GM23338 (cell line): ENCODE results near the gene NME3. TPM values are rescaled to one million over a fixed set of nuclear protein-coding genes. Genes with fewer than 3 reads are reported as not detected.

Experiments
- ATAC-seq: fragments of 200-7000 bp; cut with Tn5 transposase; 3 replicates; pipeline ENCODE4 v1.9.1; 2020
- DNase-seq: peaks from one replicate; pipeline ENCODE4 v3.0.0-alpha.2; 2015; ENCODE audit warnings: low spot score
- H2AFZ ChIP-seq: fragments of 200-600 bp; sonication (generic); 2 replicates; pipeline ENCODE4 v1.8.0; 2016; ENCODE audit warnings: antibody characterized with exemption, mild to moderate bottlenecking, moderate library complexity
- H3F3A ChIP-seq: fragments of 200-600 bp; sonication (generic); replicated peaks from 2 replicates; pipeline ENCODE4 v1.8.0; 2017; ENCODE audit warnings: antibody characterized with exemption, mixed run types, low read depth
- H3K27ac ChIP-seq: fragments of 200-600 bp; sonication (generic); 2 replicates; pipeline ENCODE4 v1.6.1; 2016; ENCODE audit warnings: low read depth
- H3K27me3 ChIP-seq: fragments of 200-600 bp; sonication (generic); 2 replicates; pipeline ENCODE4 v1.8.0; 2016; ENCODE audit warnings: mild to moderate bottlenecking, mixed run types, moderate library complexity; ENCODE audit not compliant: insufficient read depth
- H3K36me3 ChIP-seq: fragments of 200-600 bp; sonication (generic); 2 replicates; pipeline ENCODE4 v1.8.0; 2016; ENCODE audit warnings: mild to moderate bottlenecking; ENCODE audit not compliant: insufficient read depth
- H3K4me1 ChIP-seq: fragments of 200-600 bp; sonication (generic); 2 replicates; pipeline ENCODE4 v1.8.0; 2016; ENCODE audit warnings: mild to moderate bottlenecking, moderate library complexity; ENCODE audit not compliant: insufficient read depth
- H3K4me2 ChIP-seq: fragments of 200-600 bp; sonication (generic); 2 replicates; pipeline ENCODE4 v1.7.1; 2017; ENCODE audit warnings: mixed run types
- H3K4me3 ChIP-seq: fragments of 200-600 bp; sonication (generic); 2 replicates; pipeline ENCODE4 v1.6.1; 2016; ENCODE audit warnings: mixed run types
- H3K79me2 ChIP-seq: fragments of 200-600 bp; sonication (generic); replicated peaks from 2 replicates; pipeline ENCODE4 v1.8.0; 2017; ENCODE audit warnings: mild to moderate bottlenecking; ENCODE audit not compliant: insufficient read depth
- H3K9me2 ChIP-seq: fragments of 200-600 bp; sonication (generic); 2 replicates; pipeline ENCODE4 v1.8.0; 2017; ENCODE audit not compliant: insufficient read depth
- H4K20me1 ChIP-seq: fragments of 200-600 bp; sonication (generic); replicated peaks from 2 replicates; pipeline ENCODE4 v1.8.0; 2017; ENCODE audit warnings: mild to moderate bottlenecking; ENCODE audit not compliant: insufficient read depth
- H3K27ac Mint-ChIP-seq: 2 replicates; pipeline ENCODE4 v1.8.0; 2020; ENCODE audit warnings: inconsistent platforms, mild to moderate bottlenecking, moderate library complexity, mixed read lengths
- H3K27me3 Mint-ChIP-seq: 3 replicates; pipeline ENCODE4 v1.8.0; 2022; ENCODE audit warnings: low read depth, mild to moderate bottlenecking, moderate library complexity, mixed read lengths, inconsistent platforms; ENCODE audit not compliant: insufficient read depth, poor library complexity
- H3K36me3 Mint-ChIP-seq: 3 replicates; pipeline ENCODE4 v1.8.0; 2021; ENCODE audit warnings: low read depth, mild to moderate bottlenecking, inconsistent platforms, moderate library complexity, mixed read lengths
- H3K4me1 Mint-ChIP-seq: 3 replicates; pipeline ENCODE4 v1.8.0; 2020; ENCODE audit warnings: mild to moderate bottlenecking, inconsistent platforms, mixed read lengths
- H3K4me3 Mint-ChIP-seq: 3 replicates; pipeline ENCODE4 v1.8.0; 2021; ENCODE audit warnings: moderate library complexity, mild to moderate bottlenecking, inconsistent platforms, mixed read lengths
- H3K9me3 Mint-ChIP-seq: 3 replicates; pipeline ENCODE4 v1.8.0; 2020; ENCODE audit warnings: moderate library complexity, mild to moderate bottlenecking, inconsistent platforms, mixed read lengths
- CREB1 ChIP-seq: fragments of 250-450 bp; sonication (Bioruptor Pico); IDR thresholded peaks from 2 replicates; pipeline ENCODE4 v1.5.0; 2020; ENCODE audit warnings: low read depth, mild to moderate bottlenecking, moderate library complexity
- EZH2 ChIP-seq: fragments of 200-600 bp; sonication (generic); IDR thresholded peaks from one replicate; pipeline ENCODE4 v1.8.0; 2017; ENCODE audit warnings: antibody characterized with exemption, mild to moderate bottlenecking, low read depth; ENCODE audit not compliant: unreplicated experiment
- NANOG ChIP-seq: IDR thresholded peaks from 2 replicates; pipeline ENCODE4 v1.6.1; 2016; ENCODE audit warnings: antibody characterized with exemption, borderline replicate concordance
- STAT1 ChIP-seq: IDR thresholded peaks from one replicate; pipeline ENCODE4 v1.6.1; 2016; ENCODE audit warnings: antibody characterized with exemption; ENCODE audit not compliant: unreplicated experiment
- ZNF114 ChIP-seq: fragments of 250-450 bp; sonication (Bioruptor Pico); IDR thresholded peaks from 2 replicates; pipeline ENCODE4 v1.5.0; 2020; ENCODE audit warnings: mild to moderate bottlenecking, moderate library complexity
- ZNF331 ChIP-seq: fragments of 250-450 bp; sonication (Bioruptor Pico); IDR thresholded peaks from 2 replicates; pipeline ENCODE4 v1.5.0; 2020; ENCODE audit warnings: low read depth, mild to moderate bottlenecking, moderate library complexity
- polyA plus RNA-seq: library from polyadenylated mRNA; unstranded; fragments of >200 nt; fragmentation: Nextera tagmentation; extraction: Ambion mirVana; gene quantifications from 2 replicates; pipeline ENCODE4 v1.2.1, GENCODE V29; 2016
- total RNA-seq: library from RNA; depleted of rRNA; stranded (reverse); fragments of >200 nt; shearing (Covaris generic); gene quantifications from 2 replicates; pipeline ENCODE4 v1.2.3, GENCODE V29; 2014
- TF ChIP-seq, protein P1 (sequence below): IDR thresholded peaks from one replicate; pipeline ENCODE4 v1.6.1; 2018; ENCODE audit warnings: antibody characterized with exemption; ENCODE audit not compliant: unreplicated experiment
- TF ChIP-seq, protein P2 (sequence below): fragments of 250-450 bp; sonication (Bioruptor Pico); IDR thresholded peaks from 2 replicates; pipeline ENCODE4 v1.5.0; 2020; ENCODE audit warnings: mild to moderate bottlenecking, moderate library complexity
- TF ChIP-seq, protein P3 (sequence below), 2 experiments: fragments of 200-600 bp in 1 of 2; sonication (generic) in 1 of 2; conservative IDR thresholded peaks; 2 replicates each; pipeline versions ENCODE4 v1.5.1 to v1.6.1; 2016 to 2017; ENCODE audit warnings: antibody characterized with exemption in 2 of 2, low read depth in 2 of 2, mild to moderate bottlenecking in 2 of 2, moderate library complexity in 1 of 2

Gene NME3
- total and polyA plus RNA-seq, 2 experiments from 2014 or later, result 95.3 to 130 TPM

DNA sequence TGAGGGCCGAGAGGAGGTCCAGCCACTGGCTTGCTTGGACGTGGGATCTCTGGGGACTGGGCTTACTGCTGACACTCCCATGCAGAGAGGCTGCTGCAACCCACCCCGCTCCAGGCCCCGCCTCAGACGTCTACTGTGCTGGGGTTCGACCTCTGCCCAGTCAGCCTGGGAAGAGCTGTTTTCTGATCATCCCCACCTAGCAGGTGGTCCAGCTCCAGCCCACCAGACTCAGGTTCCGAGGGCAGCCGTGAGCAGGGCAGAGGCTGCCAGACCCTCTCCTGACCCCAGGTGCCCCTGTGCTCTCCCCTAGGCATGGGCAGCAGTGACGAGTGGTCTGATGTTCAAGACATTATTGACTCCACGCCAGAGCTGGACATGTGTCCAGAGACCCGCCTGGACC lies 23.4 kb downstream of the NME3 start:
- Histone ChIP-seq H3K4me2 (no peak overlapping the region), H3K9me2 (no peaks in the 10 kb centered on the region), H3K4me3 (no peak overlapping the region), H2AFZ (no peak overlapping the region), H4K20me1 (no peaks in the 10 kb centered on the region), H3K27me3 (no peaks in the 10 kb centered on the region), H3F3A (no peaks in the 10 kb centered on the region), H3K27ac (no peak overlapping the region), H3K4me1 (no peaks in the 10 kb centered on the region), H3K36me3 (no peaks in the 10 kb centered on the region; the same call in 1 of the 2 replicates), H3K79me2 (no peaks in the 10 kb centered on the region)
- Mint-ChIP-seq H3K27me3 (peaks cover 12% of the 10 kb centered on the region), H3K4me3 (no peak overlapping the region), H3K4me1 (no peaks in the 10 kb centered on the region), H3K27ac (no peak overlapping the region), H3K9me3 (no peaks in the 10 kb centered on the region), H3K36me3 (peaks cover 26% of the 10 kb centered on the region)
- TF ChIP-seq ZNF114, result no peak
- no peak for TF ChIP-seq CREB1 (CRISPR knock-in tag)
- TF ChIP-seq STAT1, result no peak
- no peak for TF ChIP-seq EZH2
- TF ChIP-seq, protein P1, sequence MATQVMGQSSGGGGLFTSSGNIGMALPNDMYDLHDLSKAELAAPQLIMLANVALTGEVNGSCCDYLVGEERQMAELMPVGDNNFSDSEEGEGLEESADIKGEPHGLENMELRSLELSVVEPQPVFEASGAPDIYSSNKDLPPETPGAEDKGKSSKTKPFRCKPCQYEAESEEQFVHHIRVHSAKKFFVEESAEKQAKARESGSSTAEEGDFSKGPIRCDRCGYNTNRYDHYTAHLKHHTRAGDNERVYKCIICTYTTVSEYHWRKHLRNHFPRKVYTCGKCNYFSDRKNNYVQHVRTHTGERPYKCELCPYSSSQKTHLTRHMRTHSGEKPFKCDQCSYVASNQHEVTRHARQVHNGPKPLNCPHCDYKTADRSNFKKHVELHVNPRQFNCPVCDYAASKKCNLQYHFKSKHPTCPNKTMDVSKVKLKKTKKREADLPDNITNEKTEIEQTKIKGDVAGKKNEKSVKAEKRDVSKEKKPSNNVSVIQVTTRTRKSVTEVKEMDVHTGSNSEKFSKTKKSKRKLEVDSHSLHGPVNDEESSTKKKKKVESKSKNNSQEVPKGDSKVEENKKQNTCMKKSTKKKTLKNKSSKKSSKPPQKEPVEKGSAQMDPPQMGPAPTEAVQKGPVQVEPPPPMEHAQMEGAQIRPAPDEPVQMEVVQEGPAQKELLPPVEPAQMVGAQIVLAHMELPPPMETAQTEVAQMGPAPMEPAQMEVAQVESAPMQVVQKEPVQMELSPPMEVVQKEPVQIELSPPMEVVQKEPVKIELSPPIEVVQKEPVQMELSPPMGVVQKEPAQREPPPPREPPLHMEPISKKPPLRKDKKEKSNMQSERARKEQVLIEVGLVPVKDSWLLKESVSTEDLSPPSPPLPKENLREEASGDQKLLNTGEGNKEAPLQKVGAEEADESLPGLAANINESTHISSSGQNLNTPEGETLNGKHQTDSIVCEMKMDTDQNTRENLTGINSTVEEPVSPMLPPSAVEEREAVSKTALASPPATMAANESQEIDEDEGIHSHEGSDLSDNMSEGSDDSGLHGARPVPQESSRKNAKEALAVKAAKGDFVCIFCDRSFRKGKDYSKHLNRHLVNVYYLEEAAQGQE, result no peak
- TF ChIP-seq, protein P2, sequence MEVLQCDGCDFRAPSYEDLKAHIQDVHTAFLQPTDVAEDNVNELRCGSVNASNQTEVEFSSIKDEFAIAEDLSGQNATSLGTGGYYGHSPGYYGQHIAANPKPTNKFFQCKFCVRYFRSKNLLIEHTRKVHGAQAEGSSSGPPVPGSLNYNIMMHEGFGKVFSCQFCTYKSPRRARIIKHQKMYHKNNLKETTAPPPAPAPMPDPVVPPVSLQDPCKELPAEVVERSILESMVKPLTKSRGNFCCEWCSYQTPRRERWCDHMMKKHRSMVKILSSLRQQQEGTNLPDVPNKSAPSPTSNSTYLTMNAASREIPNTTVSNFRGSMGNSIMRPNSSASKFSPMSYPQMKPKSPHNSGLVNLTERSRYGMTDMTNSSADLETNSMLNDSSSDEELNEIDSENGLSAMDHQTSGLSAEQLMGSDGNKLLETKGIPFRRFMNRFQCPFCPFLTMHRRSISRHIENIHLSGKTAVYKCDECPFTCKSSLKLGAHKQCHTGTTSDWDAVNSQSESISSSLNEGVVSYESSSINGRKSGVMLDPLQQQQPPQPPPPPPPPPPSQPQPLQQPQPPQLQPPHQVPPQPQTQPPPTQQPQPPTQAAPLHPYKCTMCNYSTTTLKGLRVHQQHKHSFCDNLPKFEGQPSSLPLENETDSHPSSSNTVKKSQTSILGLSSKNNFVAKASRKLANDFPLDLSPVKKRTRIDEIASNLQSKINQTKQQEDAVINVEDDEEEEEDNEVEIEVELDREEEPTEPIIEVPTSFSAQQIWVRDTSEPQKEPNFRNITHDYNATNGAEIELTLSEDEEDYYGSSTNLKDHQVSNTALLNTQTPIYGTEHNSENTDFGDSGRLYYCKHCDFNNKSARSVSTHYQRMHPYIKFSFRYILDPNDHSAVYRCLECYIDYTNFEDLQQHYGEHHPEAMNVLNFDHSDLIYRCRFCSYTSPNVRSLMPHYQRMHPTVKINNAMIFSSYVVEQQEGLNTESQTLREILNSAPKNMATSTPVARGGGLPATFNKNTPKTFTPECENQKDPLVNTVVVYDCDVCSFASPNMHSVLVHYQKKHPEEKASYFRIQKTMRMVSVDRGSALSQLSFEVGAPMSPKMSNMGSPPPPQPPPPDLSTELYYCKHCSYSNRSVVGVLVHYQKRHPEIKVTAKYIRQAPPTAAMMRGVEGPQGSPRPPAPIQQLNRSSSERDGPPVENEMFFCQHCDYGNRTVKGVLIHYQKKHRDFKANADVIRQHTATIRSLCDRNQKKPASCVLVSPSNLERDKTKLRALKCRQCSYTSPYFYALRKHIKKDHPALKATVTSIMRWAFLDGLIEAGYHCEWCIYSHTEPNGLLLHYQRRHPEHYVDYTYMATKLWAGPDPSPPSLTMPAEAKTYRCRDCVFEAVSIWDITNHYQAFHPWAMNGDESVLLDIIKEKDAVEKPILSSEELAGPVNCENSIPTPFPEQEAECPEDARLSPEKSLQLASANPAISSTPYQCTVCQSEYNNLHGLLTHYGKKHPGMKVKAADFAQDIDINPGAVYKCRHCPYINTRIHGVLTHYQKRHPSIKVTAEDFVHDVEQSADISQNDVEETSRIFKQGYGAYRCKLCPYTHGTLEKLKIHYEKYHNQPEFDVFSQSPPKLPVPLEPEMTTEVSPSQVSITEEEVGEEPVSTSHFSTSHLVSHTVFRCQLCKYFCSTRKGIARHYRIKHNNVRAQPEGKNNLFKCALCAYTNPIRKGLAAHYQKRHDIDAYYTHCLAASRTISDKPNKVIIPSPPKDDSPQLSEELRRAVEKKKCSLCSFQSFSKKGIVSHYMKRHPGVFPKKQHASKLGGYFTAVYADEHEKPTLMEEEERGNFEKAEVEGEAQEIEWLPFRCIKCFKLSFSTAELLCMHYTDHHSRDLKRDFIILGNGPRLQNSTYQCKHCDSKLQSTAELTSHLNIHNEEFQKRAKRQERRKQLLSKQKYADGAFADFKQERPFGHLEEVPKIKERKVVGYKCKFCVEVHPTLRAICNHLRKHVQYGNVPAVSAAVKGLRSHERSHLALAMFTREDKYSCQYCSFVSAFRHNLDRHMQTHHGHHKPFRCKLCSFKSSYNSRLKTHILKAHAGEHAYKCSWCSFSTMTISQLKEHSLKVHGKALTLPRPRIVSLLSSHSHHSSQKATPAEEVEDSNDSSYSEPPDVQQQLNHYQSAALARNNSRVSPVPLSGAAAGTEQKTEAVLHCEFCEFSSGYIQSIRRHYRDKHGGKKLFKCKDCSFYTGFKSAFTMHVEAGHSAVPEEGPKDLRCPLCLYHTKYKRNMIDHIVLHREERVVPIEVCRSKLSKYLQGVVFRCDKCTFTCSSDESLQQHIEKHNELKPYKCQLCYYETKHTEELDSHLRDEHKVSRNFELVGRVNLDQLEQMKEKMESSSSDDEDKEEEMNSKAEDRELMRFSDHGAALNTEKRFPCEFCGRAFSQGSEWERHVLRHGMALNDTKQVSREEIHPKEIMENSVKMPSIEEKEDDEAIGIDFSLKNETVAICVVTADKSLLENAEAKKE (CRISPR knock-in tag), result no peak
- TF ChIP-seq NANOG, result no peak
- TF ChIP-seq ZNF331, result no peak
- TF ChIP-seq, protein P3, sequence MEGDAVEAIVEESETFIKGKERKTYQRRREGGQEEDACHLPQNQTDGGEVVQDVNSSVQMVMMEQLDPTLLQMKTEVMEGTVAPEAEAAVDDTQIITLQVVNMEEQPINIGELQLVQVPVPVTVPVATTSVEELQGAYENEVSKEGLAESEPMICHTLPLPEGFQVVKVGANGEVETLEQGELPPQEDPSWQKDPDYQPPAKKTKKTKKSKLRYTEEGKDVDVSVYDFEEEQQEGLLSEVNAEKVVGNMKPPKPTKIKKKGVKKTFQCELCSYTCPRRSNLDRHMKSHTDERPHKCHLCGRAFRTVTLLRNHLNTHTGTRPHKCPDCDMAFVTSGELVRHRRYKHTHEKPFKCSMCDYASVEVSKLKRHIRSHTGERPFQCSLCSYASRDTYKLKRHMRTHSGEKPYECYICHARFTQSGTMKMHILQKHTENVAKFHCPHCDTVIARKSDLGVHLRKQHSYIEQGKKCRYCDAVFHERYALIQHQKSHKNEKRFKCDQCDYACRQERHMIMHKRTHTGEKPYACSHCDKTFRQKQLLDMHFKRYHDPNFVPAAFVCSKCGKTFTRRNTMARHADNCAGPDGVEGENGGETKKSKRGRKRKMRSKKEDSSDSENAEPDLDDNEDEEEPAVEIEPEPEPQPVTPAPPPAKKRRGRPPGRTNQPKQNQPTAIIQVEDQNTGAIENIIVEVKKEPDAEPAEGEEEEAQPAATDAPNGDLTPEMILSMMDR (conservative IDR thresholded peaks at IDR 0.05; ENCODE audit: low read depth in 2 of 2), result no peak
- DNase-seq (no peak), ATAC-seq (no peak)
